OCI-LY3 (cell line): ENCODE data around the gene SLC25A25.

Source experiments
- H2AFZ ChIP-seq: fragments of 200-600, 300-600 bp; shearing (Covaris generic); 2 replicates; pipeline ENCODE4 v1.6.0; 2014; ENCODE audit warnings: antibody characterized with exemption, low read depth, low read length
- H3K27ac ChIP-seq: fragments of 200-600, 300-600 bp; sonication (generic); 2 replicates; pipeline ENCODE4 v1.5.1; 2014; ENCODE audit warnings: mild to moderate bottlenecking, low read length, moderate library complexity, mixed read lengths
- H3K27me3 ChIP-seq: fragments of 200-600, 300-600 bp; sonication (generic); 2 replicates; pipeline ENCODE4 v1.6.1; 2014; ENCODE audit warnings: low read depth, low read length, mixed read lengths
- H3K36me3 ChIP-seq: fragments of 200-600, 300-600 bp; sonication (generic); replicated peaks from 2 replicates; pipeline ENCODE3; 2014; ENCODE audit warnings: low read depth, low read length, mixed read lengths
- H3K4me1 ChIP-seq: fragments of 300-600, 200-600 bp; sonication (generic); 2 replicates; pipeline ENCODE4 v1.6.1; 2014; ENCODE audit warnings: low read length, mixed read lengths
- H3K4me2 ChIP-seq: fragments of 200-600, 300-600 bp; sonication (generic); 2 replicates; pipeline ENCODE4 v1.6.1; 2014; ENCODE audit warnings: low read length, mixed read lengths
- H3K4me3 ChIP-seq: fragments of 300-600, 200-600 bp; sonication (generic); 2 replicates; pipeline ENCODE4 v1.5.1; 2014; ENCODE audit warnings: antibody characterized with exemption, mild to moderate bottlenecking, low read length, moderate library complexity
- H3K79me2 ChIP-seq: fragments of 300-600, 200-600 bp; shearing (Covaris generic); 2 replicates; pipeline ENCODE4 v1.6.1; 2014; ENCODE audit warnings: mild to moderate bottlenecking, low read length, mixed read lengths
- H3K9ac ChIP-seq: fragments of 300-600, 200-600 bp; shearing (Covaris generic); 2 replicates; pipeline ENCODE4 v1.6.0; 2014; ENCODE audit warnings: mild to moderate bottlenecking, low read length, moderate library complexity
- H3K9me3 ChIP-seq: fragments of 200-600, 300-600 bp; shearing (Covaris generic); 2 replicates; pipeline ENCODE4 v1.6.1; 2014; ENCODE audit warnings: low read length, mixed read lengths; ENCODE audit not compliant: insufficient read depth
- H4K20me1 ChIP-seq: fragments of 200-600, 300-600 bp; sonication (generic); 2 replicates; pipeline ENCODE4 v1.6.1; 2016; ENCODE audit warnings: low read length, mixed read lengths; ENCODE audit not compliant: insufficient read depth
- CTCF ChIP-seq: fragments of 200-600, 300-600 bp; sonication (generic); IDR thresholded peaks from 2 replicates; pipeline ENCODE4 v1.5.1; 2014; ENCODE audit warnings: antibody characterized with exemption, low read length, low read depth
- EZH2phosphoT487 ChIP-seq: fragments of 200-600 bp; shearing (Covaris generic); IDR thresholded peaks from 2 replicates; pipeline ENCODE4 v1.6.1; 2018; ENCODE audit warnings: antibody characterized with exemption, mixed run types, low read depth

Gene SLC25A25

DNA sequence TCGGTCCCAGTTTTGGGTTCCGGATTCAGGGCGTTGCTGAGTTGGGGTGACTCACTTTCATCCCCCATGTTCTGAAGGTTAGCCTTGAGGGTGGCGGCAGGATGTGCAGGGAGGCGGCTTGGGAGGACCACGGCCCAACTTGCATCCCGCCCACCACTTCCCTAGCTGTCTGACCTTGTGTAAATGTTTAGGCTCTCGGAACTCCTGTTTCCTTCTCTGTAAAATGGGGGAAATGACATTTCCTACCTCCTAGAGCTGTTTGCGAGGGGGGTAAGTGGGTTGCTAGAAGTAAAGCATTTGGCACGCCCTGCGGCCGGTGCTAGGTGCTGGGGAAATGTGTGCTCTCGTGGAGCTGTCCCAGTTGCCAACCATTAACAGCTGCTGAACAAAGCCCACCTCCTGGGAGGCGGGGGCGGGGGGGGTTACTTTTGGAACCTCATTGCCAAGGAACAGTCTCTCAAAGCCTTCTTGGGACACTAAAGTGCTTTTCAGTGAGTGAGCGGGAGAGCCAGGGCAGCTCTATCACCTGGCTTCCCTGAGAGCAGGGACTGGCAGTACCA, 32.0 kb downstream of the SLC25A25 start:
- no peaks in the 10 kb centered on the region for H3K27me3 ChIP-seq
- no peaks in the 10 kb centered on the region for H3K9me3 ChIP-seq
- H3K27ac ChIP-seq = no peak overlapping the region
- TF ChIP-seq EZH2phosphoT487 = no peak
- H3K79me2 ChIP-seq = peaks cover 42% of the 10 kb centered on the region
- H3K4me3 ChIP-seq = no peak overlapping the region
- H3K4me1 ChIP-seq = peaks cover 3% of the 10 kb centered on the region
- no peak overlapping the region for H3K9ac ChIP-seq
- no peak overlapping the region for H3K4me2 ChIP-seq
- no peak overlapping the region for H2AFZ ChIP-seq
- peaks cover 5% of the 10 kb centered on the region for H4K20me1 ChIP-seq
- peaks cover 13% of the 10 kb centered on the region for H3K36me3 ChIP-seq

DNA sequence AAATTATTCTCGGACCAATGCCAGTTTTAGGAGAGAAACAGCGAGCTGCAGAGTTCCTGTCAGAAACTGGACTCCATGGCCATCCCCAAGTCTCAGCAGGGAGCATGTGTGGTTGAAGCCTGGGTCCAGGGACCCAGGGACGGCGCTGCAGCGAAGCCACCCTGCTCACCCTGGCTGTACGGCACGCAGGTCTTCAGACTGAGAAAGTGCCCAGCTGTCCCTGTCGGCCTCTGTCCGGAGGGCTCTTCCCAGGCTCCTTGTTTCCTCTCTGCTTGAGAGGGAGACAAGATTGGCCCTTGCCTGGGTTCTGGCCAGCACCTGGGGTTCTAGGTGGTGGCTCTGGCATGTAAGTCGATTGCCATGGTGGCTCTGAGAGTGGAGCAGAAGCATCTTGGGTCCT, 32.5 kb downstream of the SLC25A25 start:
- TF ChIP-seq EZH2phosphoT487 = no peak
- TF ChIP-seq CTCF = no peak
- Histone ChIP-seq H3K36me3 (peaks cover 16% of the 10 kb centered on the region), H4K20me1 (peaks cover 4% of the 10 kb centered on the region; the same call in 1 of the 2 replicates)

DNA sequence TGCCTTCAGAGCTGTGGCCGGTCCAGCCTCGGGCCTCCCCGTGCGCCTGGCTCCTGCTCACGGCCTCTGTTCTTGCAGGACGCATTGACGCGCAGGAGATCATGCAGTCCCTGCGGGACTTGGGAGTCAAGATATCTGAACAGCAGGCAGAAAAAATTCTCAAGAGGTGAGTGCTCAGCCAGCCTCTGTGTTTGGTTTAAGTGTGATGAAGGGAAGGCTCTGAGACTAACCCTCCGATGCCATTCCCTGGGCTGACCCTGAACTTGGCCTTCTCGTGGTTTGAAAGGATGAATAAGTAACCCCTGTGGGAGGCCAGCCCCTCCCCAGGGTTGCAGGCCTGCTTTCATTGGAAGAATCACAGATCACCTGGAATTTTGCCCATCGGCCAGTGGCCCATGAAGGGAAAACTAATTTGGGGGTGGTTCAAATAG, 33.2 kb downstream of the SLC25A25 start:
- H3K27ac ChIP-seq = no peak overlapping the region
- H4K20me1 ChIP-seq = peaks cover 4% of the 10 kb centered on the region; the same call in 1 of the 2 replicates
- H3K27me3 ChIP-seq = no peaks in the 10 kb centered on the region
- no peak overlapping the region for H2AFZ ChIP-seq
- no peaks in the 10 kb centered on the region for H3K9me3 ChIP-seq
- peaks cover 36% of the 10 kb centered on the region for H3K79me2 ChIP-seq
- peaks cover 22% of the 10 kb centered on the region for H3K36me3 ChIP-seq
- H3K4me2 ChIP-seq = no peak overlapping the region
- no peaks in the 10 kb centered on the region for H3K4me1 ChIP-seq
- TF ChIP-seq EZH2phosphoT487 (no peak), CTCF (no peak)
- no peak overlapping the region for H3K4me3 ChIP-seq
- H3K9ac ChIP-seq = no peak overlapping the region

More for the DNA sequence above, 32.5 kb downstream of the SLC25A25 start:
- Histone ChIP-seq H3K4me3 (no peak overlapping the region), H3K4me2 (no peak overlapping the region), H2AFZ (no peak overlapping the region), H3K79me2 (peaks cover 36% of the 10 kb centered on the region), H3K4me1 (no peaks in the 10 kb centered on the region), H3K27me3 (no peaks in the 10 kb centered on the region), H3K27ac (no peak overlapping the region), H3K9ac (no peak overlapping the region), H3K9me3 (no peaks in the 10 kb centered on the region)

DNA sequence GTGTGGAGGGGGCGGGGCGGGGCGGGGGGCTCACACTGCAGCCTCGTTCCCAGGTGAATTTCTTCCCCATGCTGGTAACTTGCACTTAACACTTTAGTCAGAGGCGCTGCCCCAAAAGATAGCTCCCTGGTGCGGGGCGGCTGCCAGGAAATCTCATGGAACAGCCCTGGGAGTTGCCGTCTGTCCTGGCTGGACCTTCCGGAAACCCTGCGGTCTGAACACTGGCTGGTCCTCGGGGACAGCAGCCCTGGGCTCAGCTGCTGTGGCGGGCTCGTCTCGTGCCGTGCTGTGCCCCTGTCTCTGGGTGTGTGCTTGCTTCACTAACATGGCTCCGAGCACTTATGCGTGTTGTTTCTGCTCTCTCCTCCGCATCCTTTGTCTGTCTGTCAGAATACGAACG, 33.7 kb downstream of the SLC25A25 start:
- peaks cover 25% of the 10 kb centered on the region for H3K36me3 ChIP-seq
- peaks cover 4% of the 10 kb centered on the region; the same call in 1 of the 2 replicates for H4K20me1 ChIP-seq
- no peak overlapping the region for H3K4me3 ChIP-seq
- TF ChIP-seq CTCF (no peak), EZH2phosphoT487 (no peak)
- H3K4me2 ChIP-seq = no peak overlapping the region
- peaks cover 33% of the 10 kb centered on the region for H3K79me2 ChIP-seq
- H3K9me3 ChIP-seq = no peaks in the 10 kb centered on the region
- no peaks in the 10 kb centered on the region for H3K4me1 ChIP-seq
- no peak overlapping the region for H3K9ac ChIP-seq
- H3K27ac ChIP-seq = no peak overlapping the region
- no peak overlapping the region for H2AFZ ChIP-seq
- no peaks in the 10 kb centered on the region for H3K27me3 ChIP-seq
